Vagina (tissue), 2 donors: ENCODE measurements around the gene POMC. TPM values are rescaled to one million over a fixed set of nuclear protein-coding genes. Genes with fewer than 3 reads are reported as not detected.
"Not testable (repeated sequence)": the region's sequence is repeated elsewhere in the genome, so short reads cannot be mapped to it uniquely, and the experiment has no call there.

Experiments used
- DNase-seq, 2 donors: peaks; one replicate each; pipeline ENCODE4 v3.0.0-alpha.2; 2017; ENCODE audit errors: extremely low spot score in 2 of 2
- H3K27ac ChIP-seq: fragments of 200-600 bp; sonication (generic); one replicate; pipeline ENCODE4 v1.5.1; 2019
- H3K27me3 ChIP-seq: fragments of 200-600 bp; sonication (generic); one replicate; pipeline ENCODE4 v1.5.1; 2019
- H3K36me3 ChIP-seq, 2 donors: fragments of 200-600 bp; sonication (generic); one replicate each; pipeline ENCODE4 v1.5.1; 2017 to 2019
- H3K4me1 ChIP-seq: fragments of 200-600 bp; sonication (generic); one replicate; pipeline ENCODE4 v1.5.1; 2019
- H3K4me3 ChIP-seq, 2 donors: fragments of 200-600 bp; sonication (generic); 1 replicate in 1 of 2; 2 replicates in 1 of 2; pipeline ENCODE4 v1.5.1; 2016 to 2019
- H3K9me3 ChIP-seq: fragments of 200-600 bp; sonication (generic); one replicate; pipeline ENCODE4 v1.5.1; 2019
- CTCF ChIP-seq, 3 experiments: fragments of 450-650 bp in 2 of 3; fragments of 200-600 bp in 1 of 3; sonication (generic) in 1 of 3; IDR thresholded peaks; one replicate each; pipeline ENCODE4 v1.5.1; 2017 to 2019; ENCODE audit warnings: antibody characterized with exemption in 3 of 3, mild to moderate bottlenecking in 2 of 3, moderate library complexity in 2 of 3
- POLR2A ChIP-seq, 2 donors: fragments of 450-650 bp; IDR thresholded peaks; one replicate each; pipeline ENCODE4 v1.6.1; 2017; ENCODE audit warnings: antibody characterized with exemption in 2 of 2, mild to moderate bottlenecking in 2 of 2, moderate library complexity in 2 of 2
- POLR2AphosphoS5 ChIP-seq, 2 donors: sonication (generic); formaldehyde crosslinking; IDR thresholded peaks; one replicate each; pipeline ENCODE4 v1.9.0; 2017; ENCODE audit warnings: antibody characterized with exemption in 2 of 2, mild to moderate bottlenecking in 2 of 2, low read depth in 1 of 2; ENCODE audit not compliant: insufficient read depth in 1 of 2
- intact Hi-C: fragments of 100-400 bp; cut with DNase I; formaldehyde crosslinking; loops from one replicate; pipeline ENCODE4 v1.15.1; 2023
- total RNA-seq: library from RNA; depleted of rRNA; stranded (reverse); fragments of >200 nt; gene quantifications from one replicate; pipeline ENCODE4 v1.2.3, GENCODE V29; 2016

The POMC gene
- total RNA-seq, result 2.5 TPM

- no peak for DNase-seq
- no peaks in the 10 kb centered on the region for H3K36me3 ChIP-seq
- no peak for TF ChIP-seq POLR2A (IDR thresholded peaks at IDR 0.05)
- no peak for TF ChIP-seq POLR2AphosphoS5 (IDR thresholded peaks at IDR 0.05; ENCODE audit: insufficient read depth in 1 of 2, low read depth in 1 of 2)
- TF ChIP-seq CTCF (IDR thresholded peaks at IDR 0.05), result no peak
- H3K9me3 ChIP-seq, result no peaks in the 10 kb centered on the region
- peaks cover 14% of the 10 kb centered on the region for H3K4me1 ChIP-seq
- no peak within 1 kb of the TSS for H3K27ac ChIP-seq
- H3K4me3 ChIP-seq, result peak within 1 kb of the TSS; percentile 31 to 38
- H3K27me3 ChIP-seq, result peaks cover 4% of the 10 kb centered on the region
- intact Hi-C loops, result no loop called here
These were observed at the start of gene POMC for GRCh38 chr2:25168256-25169072. Gene POMC, minus strand, starts transcription at chr2:25168580. Its CDS starts 3,808 bp downstream, at chr2:25164772.

- no peak for TF ChIP-seq POLR2AphosphoS5 (IDR thresholded peaks at IDR 0.05; ENCODE audit: insufficient read depth in 1 of 2, low read depth in 1 of 2)
- H3K9me3 ChIP-seq, result no peaks in the 10 kb centered on the region
- no peaks in the 10 kb centered on the region for H3K27me3 ChIP-seq
- DNase-seq, result no peak
- peaks cover 7% of the 10 kb centered on the region for H3K4me1 ChIP-seq
- no peaks in the 10 kb centered on the region for H3K36me3 ChIP-seq
- intact Hi-C loops, result no loop called here
- no peak overlapping the region for H3K4me3 ChIP-seq
- no peak overlapping the region for H3K27ac ChIP-seq
These were observed 49.7 kb upstream of the POMC start for GRCh38 chr2:25218100-25218499.

- TF ChIP-seq POLR2AphosphoS5 (IDR thresholded peaks at IDR 0.05; ENCODE audit: insufficient read depth in 1 of 2, low read depth in 1 of 2) (peak in 1 of 2 donors; percentile 26), POLR2A (IDR thresholded peaks at IDR 0.05) (no peak)
- intact Hi-C loops, result no loop called here
- H3K27me3 ChIP-seq, result no peaks in the 10 kb centered on the region
- peak overlapping the region; percentile 82 for H3K27ac ChIP-seq
- no peak for DNase-seq
- H3K4me1 ChIP-seq, result peaks cover 7% of the 10 kb centered on the region
- H3K4me3 ChIP-seq, result peak overlapping the region; percentile 61 to 63
- H3K9me3 ChIP-seq, result no peaks in the 10 kb centered on the region
- H3K36me3 ChIP-seq, result no peaks in the 10 kb centered on the region
These were observed 47.7 kb upstream of the POMC start for GRCh38 chr2:25215948-25216679.

- intact Hi-C loops, result no loop called here
- no peak for TF ChIP-seq CTCF (IDR thresholded peaks at IDR 0.05)
- no peak for TF ChIP-seq POLR2AphosphoS5 (IDR thresholded peaks at IDR 0.05; ENCODE audit: insufficient read depth in 1 of 2, low read depth in 1 of 2)
- TF ChIP-seq POLR2A (IDR thresholded peaks at IDR 0.05), result no peak
- peak overlapping the region in 1 of 2 donors; percentile 61 for H3K4me3 ChIP-seq
- no peaks in the 10 kb centered on the region for H3K27me3 ChIP-seq
- peak overlapping the region; percentile 82 for H3K27ac ChIP-seq
- H3K9me3 ChIP-seq, result no peaks in the 10 kb centered on the region
- peaks cover 7% of the 10 kb centered on the region for H3K4me1 ChIP-seq
- no peak for DNase-seq
- no peaks in the 10 kb centered on the region for H3K36me3 ChIP-seq
These were observed 46.9 kb upstream of the POMC start for GRCh38 chr2:25215232-25215631.

- TF ChIP-seq POLR2AphosphoS5 (IDR thresholded peaks at IDR 0.05; ENCODE audit: insufficient read depth in 1 of 2, low read depth in 1 of 2), result no peak
These were observed 44.8 kb upstream of the POMC start for GRCh38 chr2:25213229-25213628.

GRCh38 chr2:25210923-25211322 lies 42.5 kb upstream of the POMC start:
- H3K4me3 ChIP-seq, H3K36me3 ChIP-seq, intact Hi-C loops, H3K27me3 ChIP-seq, H3K27ac ChIP-seq, H3K9me3 ChIP-seq, DNase-seq, H3K4me1 ChIP-seq: not testable (repeated sequence)

More at GRCh38 chr2:25213229-25213628, 44.8 kb upstream of the POMC start:
- Histone ChIP-seq H3K4me3 (no peak overlapping the region), H3K4me1 (peaks cover 7% of the 10 kb centered on the region), H3K36me3 (no peaks in the 10 kb centered on the region), H3K9me3 (no peaks in the 10 kb centered on the region), H3K27me3 (no peaks in the 10 kb centered on the region), H3K27ac (no peak overlapping the region)
- intact Hi-C loops, result no loop called here
- DNase-seq, result no peak
